Neural cell (in vitro differentiated cells): ENCODE results near the gene USP15.

ENCODE experiments used
- CTCF ChIP-seq: fragments of 450-650 bp; IDR thresholded peaks from 2 replicates; pipeline ENCODE4 v1.5.1; 2014; ENCODE audit warnings: antibody characterized with exemption, mild to moderate bottlenecking, moderate library complexity; ENCODE audit not compliant: poor library complexity, severe bottlenecking
- EP300 ChIP-seq: fragments of 450-650 bp; conservative IDR thresholded peaks from 2 replicates; pipeline ENCODE4 v1.6.1; 2014; ENCODE audit warnings: antibody characterized with exemption, mild to moderate bottlenecking, moderate library complexity; ENCODE audit not compliant: poor library complexity, severe bottlenecking
- EZH2 ChIP-seq: fragments of 200-600, 300-800 bp; shearing (Covaris generic), sonication (generic); IDR thresholded peaks from 2 replicates; pipeline ENCODE4 v1.6.1; 2014; ENCODE audit warnings: antibody characterized with exemption, low read length, borderline replicate concordance, mild to moderate bottlenecking; ENCODE audit not compliant: insufficient read depth, poor library complexity, severe bottlenecking
- POLR2AphosphoS5 ChIP-seq: IDR thresholded peaks from 2 replicates; pipeline ENCODE4 v1.6.1; 2012
- TF ChIP-seq, protein P1 (sequence below): IDR thresholded peaks from 2 replicates; pipeline ENCODE4 v1.6.1; 2012; ENCODE audit warnings: borderline replicate concordance

GRCh38 chr12:62285284-62285683 lies 25.1 kb downstream of the USP15 start:
- TF ChIP-seq EZH2 (no peak), EP300 (no peak), CTCF (no peak), POLR2AphosphoS5 (no peak)
- TF ChIP-seq, protein P1, sequence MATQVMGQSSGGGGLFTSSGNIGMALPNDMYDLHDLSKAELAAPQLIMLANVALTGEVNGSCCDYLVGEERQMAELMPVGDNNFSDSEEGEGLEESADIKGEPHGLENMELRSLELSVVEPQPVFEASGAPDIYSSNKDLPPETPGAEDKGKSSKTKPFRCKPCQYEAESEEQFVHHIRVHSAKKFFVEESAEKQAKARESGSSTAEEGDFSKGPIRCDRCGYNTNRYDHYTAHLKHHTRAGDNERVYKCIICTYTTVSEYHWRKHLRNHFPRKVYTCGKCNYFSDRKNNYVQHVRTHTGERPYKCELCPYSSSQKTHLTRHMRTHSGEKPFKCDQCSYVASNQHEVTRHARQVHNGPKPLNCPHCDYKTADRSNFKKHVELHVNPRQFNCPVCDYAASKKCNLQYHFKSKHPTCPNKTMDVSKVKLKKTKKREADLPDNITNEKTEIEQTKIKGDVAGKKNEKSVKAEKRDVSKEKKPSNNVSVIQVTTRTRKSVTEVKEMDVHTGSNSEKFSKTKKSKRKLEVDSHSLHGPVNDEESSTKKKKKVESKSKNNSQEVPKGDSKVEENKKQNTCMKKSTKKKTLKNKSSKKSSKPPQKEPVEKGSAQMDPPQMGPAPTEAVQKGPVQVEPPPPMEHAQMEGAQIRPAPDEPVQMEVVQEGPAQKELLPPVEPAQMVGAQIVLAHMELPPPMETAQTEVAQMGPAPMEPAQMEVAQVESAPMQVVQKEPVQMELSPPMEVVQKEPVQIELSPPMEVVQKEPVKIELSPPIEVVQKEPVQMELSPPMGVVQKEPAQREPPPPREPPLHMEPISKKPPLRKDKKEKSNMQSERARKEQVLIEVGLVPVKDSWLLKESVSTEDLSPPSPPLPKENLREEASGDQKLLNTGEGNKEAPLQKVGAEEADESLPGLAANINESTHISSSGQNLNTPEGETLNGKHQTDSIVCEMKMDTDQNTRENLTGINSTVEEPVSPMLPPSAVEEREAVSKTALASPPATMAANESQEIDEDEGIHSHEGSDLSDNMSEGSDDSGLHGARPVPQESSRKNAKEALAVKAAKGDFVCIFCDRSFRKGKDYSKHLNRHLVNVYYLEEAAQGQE: no peak
